ENCODE results near the gene KRT85. TPM values are rescaled to one million over a fixed set of nuclear protein-coding genes. Genes with fewer than 3 reads are reported as not detected.

KRT85 gene
- total RNA-seq, 2 experiments from 2014 or later, result not detected

DNA sequence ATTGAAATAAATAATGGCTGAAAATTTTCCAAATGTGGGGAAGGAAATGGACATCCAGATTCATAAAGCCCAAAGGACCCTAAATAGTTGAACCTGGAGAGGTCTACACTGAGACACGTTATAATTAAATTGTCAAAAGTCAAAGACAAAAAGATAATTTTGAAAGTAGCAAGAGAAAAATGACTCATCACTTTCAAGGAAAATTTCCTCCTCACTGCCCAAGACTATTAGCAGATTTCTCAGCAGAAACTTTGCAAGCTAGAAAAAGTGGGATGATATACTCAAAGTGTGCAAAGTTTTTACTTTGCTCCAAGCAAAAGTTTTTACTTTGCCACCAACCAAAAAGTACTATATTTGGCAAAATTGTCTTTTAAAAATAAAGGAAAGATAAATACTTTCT is 30.2 kb downstream of the KRT85 start:
- H3K27me3 ChIP-seq (ENCODE audit: control insufficient read depth in 1 of 2, insufficient read depth in 2 of 2, low read length in 2 of 2), result peaks cover 0 to 6% of the 10 kb centered on the region in 2 experiments
- H3K4me3 Mint-ChIP-seq, result no peak overlapping the region
- no peak overlapping the region for H3K27ac ChIP-seq (ENCODE audit: low read depth in 1 of 2, low read length in 2 of 2)
- no peaks in the 10 kb centered on the region for H3K36me3 Mint-ChIP-seq (ENCODE audit: low read depth)
- H3K4me3 ChIP-seq (ENCODE audit: low read length), result no peak overlapping the region
- POLR2A ChIA-PET, result no interaction called here
- peaks cover 0 to 4% of the 10 kb centered on the region in 2 experiments for H3K9me3 ChIP-seq (ENCODE audit: control insufficient read depth in 1 of 2, insufficient read depth in 1 of 2, low read length in 2 of 2)
- CTCF ChIA-PET, result interaction anchor here (2.4 kb wide), 1 partner anchor 10 kb away, joined by 12 read pairs; no protein-coding TSS in a partner anchor
- H3K27me3 Mint-ChIP-seq, result peaks cover 11% of the 10 kb centered on the region
- TF ChIP-seq, protein P1, sequence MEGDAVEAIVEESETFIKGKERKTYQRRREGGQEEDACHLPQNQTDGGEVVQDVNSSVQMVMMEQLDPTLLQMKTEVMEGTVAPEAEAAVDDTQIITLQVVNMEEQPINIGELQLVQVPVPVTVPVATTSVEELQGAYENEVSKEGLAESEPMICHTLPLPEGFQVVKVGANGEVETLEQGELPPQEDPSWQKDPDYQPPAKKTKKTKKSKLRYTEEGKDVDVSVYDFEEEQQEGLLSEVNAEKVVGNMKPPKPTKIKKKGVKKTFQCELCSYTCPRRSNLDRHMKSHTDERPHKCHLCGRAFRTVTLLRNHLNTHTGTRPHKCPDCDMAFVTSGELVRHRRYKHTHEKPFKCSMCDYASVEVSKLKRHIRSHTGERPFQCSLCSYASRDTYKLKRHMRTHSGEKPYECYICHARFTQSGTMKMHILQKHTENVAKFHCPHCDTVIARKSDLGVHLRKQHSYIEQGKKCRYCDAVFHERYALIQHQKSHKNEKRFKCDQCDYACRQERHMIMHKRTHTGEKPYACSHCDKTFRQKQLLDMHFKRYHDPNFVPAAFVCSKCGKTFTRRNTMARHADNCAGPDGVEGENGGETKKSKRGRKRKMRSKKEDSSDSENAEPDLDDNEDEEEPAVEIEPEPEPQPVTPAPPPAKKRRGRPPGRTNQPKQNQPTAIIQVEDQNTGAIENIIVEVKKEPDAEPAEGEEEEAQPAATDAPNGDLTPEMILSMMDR (IDR thresholded peaks at IDR 0.05), result no peak
- no peak overlapping the region for H3K27ac Mint-ChIP-seq
- no peaks in the 10 kb centered on the region for H3K9me3 Mint-ChIP-seq
- no peaks in the 10 kb centered on the region for H3K36me3 ChIP-seq (ENCODE audit: insufficient read depth, low read length)
- intact Hi-C loops (cut with DNase I, micrococcal nuclease), result no loop called here
- no peak for DNase-seq
- ATAC-seq (ENCODE audit: poor library complexity), result no peak
- H3K4me1 Mint-ChIP-seq (ENCODE audit: low read depth), result no peaks in the 10 kb centered on the region
- H3K4me1 ChIP-seq (ENCODE audit: insufficient read depth, low read length), result no peaks in the 10 kb centered on the region

DNA sequence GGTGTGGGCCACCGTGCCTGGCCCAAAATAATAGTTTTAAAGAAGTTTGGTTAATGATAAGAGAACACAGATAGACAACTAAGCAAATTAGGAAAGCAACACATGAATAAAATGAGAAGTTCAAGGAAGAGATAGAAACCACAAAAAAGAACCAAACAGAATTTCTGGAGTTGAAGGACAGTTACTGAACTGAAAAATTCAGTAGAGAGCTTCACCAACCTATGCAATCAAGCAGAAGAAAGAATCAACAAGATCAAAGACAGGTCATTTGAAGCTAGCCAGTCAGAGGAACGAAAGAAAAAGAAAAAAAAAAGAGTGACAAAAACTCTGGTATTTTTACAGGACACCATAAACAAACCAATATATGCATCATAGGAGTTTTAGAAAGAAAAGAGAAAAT is 30.6 kb downstream of the KRT85 start:
- H3K36me3 ChIP-seq (ENCODE audit: insufficient read depth, low read length), result no peaks in the 10 kb centered on the region
- peaks cover 8% of the 10 kb centered on the region for H3K27me3 Mint-ChIP-seq
- ATAC-seq (ENCODE audit: poor library complexity) (no peak), DNase-seq (no peak)
- no peak overlapping the region for H3K27ac Mint-ChIP-seq
- peaks cover 0 to 4% of the 10 kb centered on the region in 2 experiments for H3K9me3 ChIP-seq (ENCODE audit: control insufficient read depth in 1 of 2, insufficient read depth in 1 of 2, low read length in 2 of 2)
- H3K36me3 Mint-ChIP-seq (ENCODE audit: low read depth), result no peaks in the 10 kb centered on the region
- H3K27me3 ChIP-seq (ENCODE audit: control insufficient read depth in 1 of 2, insufficient read depth in 2 of 2, low read length in 2 of 2), result peaks cover 0 to 6% of the 10 kb centered on the region in 2 experiments
- H3K27ac ChIP-seq (ENCODE audit: low read depth in 1 of 2, low read length in 2 of 2), result no peak overlapping the region
- no peak overlapping the region for H3K4me3 ChIP-seq (ENCODE audit: low read length)
- TF ChIP-seq, protein P1 (IDR thresholded peaks at IDR 0.05), result no peak
- no peaks in the 10 kb centered on the region for H3K9me3 Mint-ChIP-seq
- intact Hi-C loops (cut with DNase I, micrococcal nuclease), result no loop called here
- no peak overlapping the region for H3K4me3 Mint-ChIP-seq
- no peaks in the 10 kb centered on the region for H3K4me1 ChIP-seq (ENCODE audit: insufficient read depth, low read length)
- POLR2A ChIA-PET, result interaction anchor here (1.2 kb wide), 1 partner anchor 9 kb away, joined by 3 read pairs; no protein-coding TSS in a partner anchor
- CTCF ChIA-PET, result interaction anchor here (2.4 kb wide), 1 partner anchor 9 kb away, joined by 12 read pairs; no protein-coding TSS in a partner anchor
- H3K4me1 Mint-ChIP-seq (ENCODE audit: low read depth), result no peaks in the 10 kb centered on the region

DNA sequence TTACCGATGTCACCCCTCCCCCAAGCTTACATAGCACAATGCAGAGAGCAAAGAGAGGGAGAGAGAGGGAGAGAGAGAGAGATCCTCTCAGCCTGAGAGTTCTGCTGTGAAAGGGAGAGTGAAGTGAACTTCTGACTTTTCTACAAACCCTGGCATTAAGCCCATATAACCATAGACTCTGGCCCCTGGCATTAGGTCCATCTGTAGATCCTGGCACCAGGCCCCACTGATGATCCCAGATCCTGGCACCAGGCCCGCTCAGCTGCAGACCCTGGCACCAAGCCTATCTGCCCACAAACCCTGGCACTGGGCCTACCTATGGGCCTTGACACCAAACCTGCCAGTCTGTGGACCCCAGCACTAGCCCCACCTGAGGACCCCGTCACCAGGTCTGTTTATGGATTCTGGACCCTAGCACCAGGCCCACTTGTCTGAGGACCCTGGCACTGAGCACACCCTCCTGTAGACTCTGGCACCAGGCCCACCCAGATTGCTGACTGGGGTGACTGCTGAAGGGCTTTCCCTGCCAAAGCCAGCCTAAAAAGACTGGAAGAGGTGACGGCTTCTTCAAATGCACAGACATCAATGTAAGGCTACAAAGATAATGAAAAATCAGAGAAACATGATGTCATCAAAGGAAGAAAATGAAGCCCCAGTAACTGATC is 31.6 kb downstream of the KRT85 start:
- intact Hi-C loops (cut with DNase I, micrococcal nuclease), result no loop called here
- H3K4me1 Mint-ChIP-seq (ENCODE audit: low read depth), result no peaks in the 10 kb centered on the region
- H3K36me3 ChIP-seq (ENCODE audit: insufficient read depth, low read length), result no peaks in the 10 kb centered on the region
- H3K9me3 ChIP-seq (ENCODE audit: control insufficient read depth in 1 of 2, insufficient read depth in 1 of 2, low read length in 2 of 2), result peaks cover 0 to 4% of the 10 kb centered on the region in 2 experiments
- H3K36me3 Mint-ChIP-seq (ENCODE audit: low read depth), result no peaks in the 10 kb centered on the region
- peaks cover 7% of the 10 kb centered on the region for H3K27me3 Mint-ChIP-seq
- POLR2A ChIA-PET, result interaction anchor here (1.2 kb wide), 1 partner anchor 8 kb away, joined by 3 read pairs; no protein-coding TSS in a partner anchor
- no peaks in the 10 kb centered on the region for H3K4me1 ChIP-seq (ENCODE audit: insufficient read depth, low read length)
- H3K27ac Mint-ChIP-seq, result no peak overlapping the region
- DNase-seq, result no peak
- no peak overlapping the region for H3K4me3 Mint-ChIP-seq
- TF ChIP-seq, protein P1 (IDR thresholded peaks at IDR 0.05), result no peak
- H3K4me3 ChIP-seq (ENCODE audit: low read length), result no peak overlapping the region
- peaks cover 0 to 6% of the 10 kb centered on the region in 2 experiments for H3K27me3 ChIP-seq (ENCODE audit: control insufficient read depth in 1 of 2, insufficient read depth in 2 of 2, low read length in 2 of 2)
- no peak for ATAC-seq (ENCODE audit: poor library complexity)
- no peaks in the 10 kb centered on the region for H3K9me3 Mint-ChIP-seq
- CTCF ChIA-PET, result interaction anchor here (2.4 kb wide), 1 partner anchor 9 kb away, joined by 12 read pairs; no protein-coding TSS in a partner anchor
- H3K27ac ChIP-seq (ENCODE audit: low read depth in 1 of 2, low read length in 2 of 2), result no peak overlapping the region
